Mesodermal cell (in vitro differentiated cells): ENCODE measurements around the gene CHDH.

ENCODE experiments used
- H3K27ac ChIP-seq: 2 replicates; pipeline ENCODE4 v1.7.0; 2013; ENCODE audit warnings: mild to moderate bottlenecking, low read depth, low read length, moderate library complexity; ENCODE audit not compliant: severe bottlenecking
- H3K36me3 ChIP-seq: 2 replicates; pipeline ENCODE4 v1.7.1; 2013; ENCODE audit warnings: mild to moderate bottlenecking, low read length, moderate library complexity; ENCODE audit not compliant: control insufficient read depth, insufficient read depth
- H3K4me1 ChIP-seq: one replicate; pipeline ENCODE4 v1.7.1; 2013; ENCODE audit warnings: mild to moderate bottlenecking, low read length; ENCODE audit not compliant: insufficient read depth, control insufficient read depth, poor library complexity, severe bottlenecking
- H3K4me3 ChIP-seq: 2 replicates; pipeline ENCODE4 v1.7.0; 2013; ENCODE audit warnings: low read length, control low read depth, mild to moderate bottlenecking; ENCODE audit not compliant: insufficient read depth, poor library complexity, severe bottlenecking; ENCODE audit errors: extremely low read depth
- H3K9me3 ChIP-seq: 2 replicates; pipeline ENCODE4 v1.7.1; 2013; ENCODE audit warnings: mild to moderate bottlenecking, low read length, moderate library complexity; ENCODE audit not compliant: control insufficient read depth
- WGBS, 2 experiments: methylation state at CpG; one replicate each; pipeline ENCODE4 v1.1.5; 2013; ENCODE audit warnings: missing lambda C conversion rate in 2 of 2; ENCODE audit not compliant: insufficient coverage in 2 of 2; 5-methylcytosine and 5-hydroxymethylcytosine counted together

The CHDH gene

DNA sequence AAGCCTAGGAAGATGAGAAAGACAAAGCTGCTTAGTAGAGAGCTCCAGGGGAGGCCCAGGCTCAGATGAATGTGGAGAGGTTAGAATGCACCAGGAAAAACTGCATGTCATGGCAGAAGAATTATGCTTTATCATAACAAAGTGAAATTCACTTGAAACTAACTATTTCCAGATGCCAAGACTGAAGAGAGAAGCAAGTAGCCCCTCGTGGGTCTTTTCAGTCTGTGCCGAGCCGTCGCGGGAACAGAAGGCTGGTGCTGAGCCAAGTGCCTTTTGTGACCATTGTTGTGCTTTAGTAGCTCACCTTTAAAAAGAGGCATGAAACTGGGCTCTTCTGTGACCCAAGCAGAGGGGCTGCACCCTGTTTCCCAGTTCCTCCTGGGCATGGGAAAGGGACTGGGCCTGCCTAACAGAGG is 73.2 kb downstream of the CHDH start:
- H3K27ac ChIP-seq = no peak overlapping the region
- no peaks in the 10 kb centered on the region for H3K4me1 ChIP-seq
- H3K9me3 ChIP-seq = no peaks in the 10 kb centered on the region
- 90% methylated on average over 5 of the region's 5 CpGs for WGBS, 2 experiments
- H3K36me3 ChIP-seq = no peaks in the 10 kb centered on the region
- H3K4me3 ChIP-seq = no peak overlapping the region

DNA sequence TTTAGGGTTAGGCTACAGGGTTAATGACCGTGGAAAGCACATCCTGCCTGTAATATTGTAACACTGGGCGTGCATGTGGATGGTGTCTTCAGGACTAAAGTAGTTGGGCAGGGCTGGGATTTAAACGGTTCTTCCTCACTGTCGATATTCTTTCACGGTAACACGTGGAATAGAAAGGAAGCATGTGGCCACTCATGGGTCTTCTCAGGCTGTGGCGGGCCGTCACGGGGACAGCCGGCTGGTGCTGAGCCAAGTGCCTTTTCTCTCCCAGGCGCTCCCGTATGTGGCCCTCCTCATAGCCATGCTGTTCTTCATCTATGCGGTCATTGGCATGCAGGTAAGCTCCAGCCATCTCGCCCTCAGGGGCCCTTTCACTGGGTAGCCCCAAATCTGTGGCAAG is 73.7 kb downstream of the CHDH start:
- Histone ChIP-seq H3K36me3 (no peaks in the 10 kb centered on the region), H3K4me3 (no peak overlapping the region), H3K9me3 (no peaks in the 10 kb centered on the region), H3K4me1 (no peaks in the 10 kb centered on the region), H3K27ac (no peak overlapping the region)
- 90 to 96% methylated on average over 13 to 14 of the region's 14 CpGs for WGBS, 2 experiments

DNA sequence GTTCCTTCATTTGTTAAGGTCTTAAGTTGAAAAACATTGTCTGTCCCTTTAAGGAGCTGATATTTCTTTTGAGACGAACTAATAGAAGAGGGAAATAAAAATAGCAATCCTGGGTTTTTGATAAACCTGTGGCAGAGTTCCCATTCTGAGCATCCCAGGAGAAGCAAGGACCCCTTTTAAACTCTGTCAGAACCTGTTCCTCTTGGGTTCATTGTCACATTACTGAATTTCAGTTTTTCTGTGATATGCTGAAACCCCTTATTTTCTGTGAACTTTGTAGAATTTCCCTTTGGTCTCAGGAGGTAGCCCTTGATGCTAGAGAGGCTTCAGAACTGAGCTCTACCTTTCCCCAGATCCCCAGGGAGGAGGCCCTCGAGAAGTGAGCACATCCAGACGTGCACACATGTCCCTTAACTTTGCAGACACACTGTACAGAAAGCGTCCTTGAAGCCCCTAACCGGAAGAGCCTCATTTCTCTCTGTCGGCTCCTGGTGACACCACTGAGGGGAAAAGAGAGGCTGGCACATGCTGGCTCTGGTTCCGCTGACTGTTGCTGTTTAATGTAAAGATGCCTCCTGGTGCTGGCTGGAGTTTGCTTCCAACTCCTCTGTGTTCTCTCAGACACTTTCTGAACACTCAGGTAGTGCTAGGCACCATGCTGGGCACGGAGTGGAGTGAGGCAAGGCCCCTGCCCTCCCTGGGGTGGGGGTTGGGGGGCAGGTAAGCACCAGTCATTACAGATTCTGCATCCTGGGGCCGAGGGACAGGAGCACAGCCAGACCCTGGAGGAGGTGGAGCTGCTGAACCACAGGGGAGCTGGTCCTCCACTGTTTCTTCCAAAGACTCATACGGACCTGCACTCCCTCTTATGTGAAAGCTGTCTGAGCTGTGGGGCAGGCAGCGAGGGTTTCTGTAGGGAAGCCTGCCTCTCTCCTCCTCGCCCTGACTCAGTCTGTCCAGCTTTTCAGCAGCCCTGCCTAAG is 77.5 kb downstream of the CHDH start:
- no peaks in the 10 kb centered on the region for H3K4me1 ChIP-seq
- H3K27ac ChIP-seq = no peak overlapping the region
- no peaks in the 10 kb centered on the region for H3K9me3 ChIP-seq
- no peak overlapping the region for H3K4me3 ChIP-seq
- no peaks in the 10 kb centered on the region for H3K36me3 ChIP-seq
- 58 to 59% methylated on average over 7 to 8 of the region's 12 CpGs for WGBS, 2 experiments

DNA sequence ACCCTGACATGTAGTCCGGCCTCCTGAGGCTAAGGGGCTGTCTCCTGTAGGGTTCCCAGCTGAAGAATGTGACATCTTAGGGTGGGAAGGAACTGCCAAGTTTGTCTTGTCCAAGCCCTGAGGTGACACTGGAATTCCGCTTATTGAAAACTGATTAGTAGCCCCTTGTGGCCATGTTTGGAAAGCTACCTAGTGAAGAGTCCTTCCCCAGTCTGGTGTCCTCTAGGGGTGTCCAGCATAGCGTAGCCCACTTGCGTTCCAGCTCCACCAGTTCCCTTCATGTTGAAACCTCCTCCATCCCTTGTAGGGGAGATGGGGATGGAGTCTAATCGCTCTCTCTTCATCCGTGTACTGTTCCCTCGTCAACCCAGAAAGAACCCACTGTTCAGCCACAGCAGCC is 79.5 kb downstream of the CHDH start:
- H3K36me3 ChIP-seq = no peaks in the 10 kb centered on the region
- no peak overlapping the region for H3K4me3 ChIP-seq
- 93 to 95% methylated on average over 3 to 7 of the region's 7 CpGs for WGBS, 2 experiments
- no peaks in the 10 kb centered on the region for H3K9me3 ChIP-seq
- no peaks in the 10 kb centered on the region for H3K4me1 ChIP-seq
- no peak overlapping the region for H3K27ac ChIP-seq

DNA sequence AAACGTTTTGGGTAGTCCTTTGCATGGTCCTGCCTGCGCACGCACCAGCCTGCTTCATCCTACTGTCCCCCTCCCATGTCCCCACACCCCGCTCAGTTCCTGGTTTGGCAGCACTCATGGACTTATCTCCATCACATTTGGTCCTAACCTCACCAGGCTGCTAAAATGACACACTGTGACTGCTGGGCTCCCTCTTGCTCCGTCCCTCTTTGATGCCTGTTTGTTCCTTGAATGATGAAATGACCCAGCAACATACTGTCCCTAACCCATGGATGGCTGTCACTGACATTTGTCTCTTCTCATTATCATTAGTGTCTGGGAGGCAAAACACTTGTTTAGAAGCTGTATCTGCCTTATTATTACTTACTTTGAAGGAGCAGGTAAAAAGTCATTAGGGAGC is 80.5 kb downstream of the CHDH start:
- H3K27ac ChIP-seq = no peak overlapping the region
- H3K36me3 ChIP-seq = no peaks in the 10 kb centered on the region
- 84 to 86% methylated on average over 4 of the region's 5 CpGs for WGBS, 2 experiments
- H3K9me3 ChIP-seq = no peaks in the 10 kb centered on the region
- no peak overlapping the region for H3K4me3 ChIP-seq
- no peaks in the 10 kb centered on the region for H3K4me1 ChIP-seq

DNA sequence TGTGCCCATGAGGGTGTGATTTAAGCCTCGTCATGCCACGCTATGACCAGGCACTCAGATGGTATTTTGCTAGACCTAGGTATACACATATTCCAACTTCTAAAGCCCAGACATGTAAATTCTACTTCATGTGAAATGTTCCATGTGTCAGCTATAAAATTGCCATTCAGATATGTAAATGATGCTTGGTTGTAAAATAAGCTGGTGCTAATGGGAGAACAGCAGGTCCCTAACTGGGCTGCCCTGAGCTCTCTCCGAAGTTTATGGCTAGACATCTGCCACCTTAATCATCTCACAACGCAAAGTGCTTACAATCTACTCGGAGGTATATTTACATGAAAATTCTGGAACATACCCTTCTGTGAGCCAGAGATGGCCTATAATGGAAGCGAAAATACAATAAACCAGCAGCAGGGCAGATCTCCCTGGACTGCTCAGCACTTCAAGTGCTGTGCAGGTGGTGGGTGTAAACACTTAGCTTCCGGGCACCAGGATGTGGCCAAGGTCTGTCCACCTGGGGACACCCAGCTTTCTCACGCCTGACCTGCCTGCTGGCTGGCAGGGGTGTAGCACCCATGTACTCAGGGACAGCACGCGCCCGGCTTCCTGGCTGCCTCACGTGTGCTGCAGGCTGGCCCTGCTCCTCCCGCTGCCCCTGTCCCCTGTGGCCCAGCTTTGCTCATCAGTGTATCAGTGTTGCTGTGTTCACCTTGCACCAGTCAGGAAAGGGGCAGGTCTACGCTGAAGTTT is 82.0 kb downstream of the CHDH start:
- no peaks in the 10 kb centered on the region for H3K36me3 ChIP-seq
- no peaks in the 10 kb centered on the region for H3K9me3 ChIP-seq
- no peaks in the 10 kb centered on the region for H3K4me1 ChIP-seq
- no peak overlapping the region for H3K4me3 ChIP-seq
- H3K27ac ChIP-seq = no peak overlapping the region
- 88 to 89% methylated on average over 11 of the region's 14 CpGs for WGBS, 2 experiments

DNA sequence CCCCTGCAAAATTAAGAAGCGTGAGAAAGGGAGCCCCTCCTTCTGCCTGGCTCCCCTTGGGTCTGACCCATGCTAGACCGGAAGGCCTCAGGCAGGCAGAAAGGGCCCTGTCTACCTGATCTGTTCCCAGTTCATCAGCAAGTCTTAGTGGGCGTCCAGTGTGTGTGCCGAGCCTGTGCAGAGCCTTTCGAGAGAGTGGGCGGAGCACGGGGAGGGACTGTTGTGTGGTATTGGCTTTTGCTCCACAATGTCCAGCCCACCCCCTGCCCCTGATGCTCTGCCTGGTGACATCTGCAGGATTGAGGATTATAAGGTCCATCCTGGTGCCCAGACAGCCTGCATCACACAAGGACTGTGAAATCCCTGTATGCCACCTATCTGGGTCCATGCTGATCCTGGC is 82.9 kb downstream of the CHDH start:
- WGBS, 2 experiments = 90 to 96% methylated on average over 2 to 6 of the region's 7 CpGs

More for the DNA sequence above, 82.9 kb downstream of the CHDH start:
- no peaks in the 10 kb centered on the region for H3K9me3 ChIP-seq
- no peak overlapping the region for H3K4me3 ChIP-seq
- H3K27ac ChIP-seq = no peak overlapping the region
- H3K4me1 ChIP-seq = no peaks in the 10 kb centered on the region
- no peaks in the 10 kb centered on the region for H3K36me3 ChIP-seq
